Dedifferentiated amniotic fluid mesenchymal stem cell (primary cell): Measurements from ENCODE around the gene ALPG.
"Not testable (repeated sequence)": the region's sequence is repeated elsewhere in the genome, so short reads cannot be mapped to it uniquely, and the experiment has no call there.

Source experiments
- DNase-seq: peaks from one replicate; pipeline ENCODE4 v3.0.0-alpha.2; 2016; ENCODE audit errors: extremely low spot score

Gene ALPG

DNA sequence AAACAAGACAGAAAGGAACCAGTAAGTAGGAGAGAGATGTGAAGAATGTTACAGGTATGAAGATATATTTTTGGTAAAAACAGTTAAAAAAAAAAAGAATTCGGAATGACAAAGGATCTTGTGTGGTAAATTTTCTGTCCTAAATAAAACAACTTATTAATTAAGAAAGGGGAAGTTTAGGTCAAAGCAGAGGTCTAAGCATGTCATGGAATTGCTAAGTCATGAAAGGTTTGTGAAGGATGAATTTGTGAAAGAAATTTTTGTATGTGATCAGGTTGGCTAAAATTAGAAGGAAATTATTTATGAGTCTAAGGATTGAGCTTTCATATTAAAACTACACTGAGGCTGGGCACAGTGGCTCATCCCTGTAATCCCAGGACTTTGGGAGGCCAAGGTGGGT lies 11.1 kb upstream of the ALPG start:
- DNase-seq = no peak

DNA sequence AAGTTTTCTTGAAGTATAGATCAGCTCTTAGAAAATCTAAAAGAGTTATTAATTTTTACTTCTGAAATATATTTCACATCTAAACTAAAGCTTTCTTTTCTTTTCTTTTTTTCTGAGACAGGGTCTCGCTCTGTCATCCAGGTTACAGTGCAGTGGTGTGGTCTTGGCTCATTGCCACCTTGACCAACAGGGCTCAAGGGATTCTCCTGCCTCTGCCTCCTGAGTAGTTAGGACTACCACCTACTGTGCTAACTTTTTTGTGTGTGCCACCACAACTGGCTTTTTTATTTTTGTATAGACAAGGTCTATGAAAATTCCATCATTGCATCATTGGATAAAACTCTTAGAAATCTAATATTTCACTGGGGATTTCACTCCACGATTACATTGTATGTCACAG lies 10.0 kb upstream of the ALPG start:
- no peak for DNase-seq

DNA sequence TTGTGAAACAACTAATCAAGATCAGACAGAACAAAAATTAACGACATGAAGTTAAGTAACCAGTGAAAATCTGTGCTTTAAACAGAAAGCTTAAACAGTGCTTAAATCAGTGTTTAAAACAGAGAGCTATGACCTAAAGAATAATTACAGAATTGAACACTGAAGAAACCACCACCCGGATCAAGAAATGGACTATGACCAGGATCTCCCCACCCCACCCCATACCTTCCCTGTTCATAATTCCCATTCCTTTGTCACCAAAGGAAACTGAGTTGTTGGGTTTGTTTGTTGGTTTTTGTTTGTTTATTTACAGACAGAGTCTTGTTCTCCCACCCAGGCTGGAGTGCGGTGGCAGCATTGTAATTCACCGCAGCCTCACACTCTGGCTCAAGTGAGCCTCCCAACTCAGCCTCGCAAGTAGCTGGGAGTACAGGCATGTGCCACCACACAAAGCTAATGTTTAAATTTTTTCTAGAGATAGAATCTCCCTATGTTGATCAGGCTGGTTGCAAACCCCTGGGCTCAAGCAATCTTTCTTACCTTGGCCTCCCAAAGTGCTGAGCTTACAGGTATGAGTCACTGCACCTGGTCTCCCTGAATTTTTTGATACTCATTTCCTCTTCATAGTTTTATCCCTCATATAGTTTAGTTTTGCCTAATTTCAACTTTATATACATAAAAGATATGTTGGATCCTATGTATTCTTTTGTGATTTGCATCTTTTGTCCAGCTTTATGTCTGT lies 8.2 kb upstream of the ALPG start:
- no peak for DNase-seq

DNA sequence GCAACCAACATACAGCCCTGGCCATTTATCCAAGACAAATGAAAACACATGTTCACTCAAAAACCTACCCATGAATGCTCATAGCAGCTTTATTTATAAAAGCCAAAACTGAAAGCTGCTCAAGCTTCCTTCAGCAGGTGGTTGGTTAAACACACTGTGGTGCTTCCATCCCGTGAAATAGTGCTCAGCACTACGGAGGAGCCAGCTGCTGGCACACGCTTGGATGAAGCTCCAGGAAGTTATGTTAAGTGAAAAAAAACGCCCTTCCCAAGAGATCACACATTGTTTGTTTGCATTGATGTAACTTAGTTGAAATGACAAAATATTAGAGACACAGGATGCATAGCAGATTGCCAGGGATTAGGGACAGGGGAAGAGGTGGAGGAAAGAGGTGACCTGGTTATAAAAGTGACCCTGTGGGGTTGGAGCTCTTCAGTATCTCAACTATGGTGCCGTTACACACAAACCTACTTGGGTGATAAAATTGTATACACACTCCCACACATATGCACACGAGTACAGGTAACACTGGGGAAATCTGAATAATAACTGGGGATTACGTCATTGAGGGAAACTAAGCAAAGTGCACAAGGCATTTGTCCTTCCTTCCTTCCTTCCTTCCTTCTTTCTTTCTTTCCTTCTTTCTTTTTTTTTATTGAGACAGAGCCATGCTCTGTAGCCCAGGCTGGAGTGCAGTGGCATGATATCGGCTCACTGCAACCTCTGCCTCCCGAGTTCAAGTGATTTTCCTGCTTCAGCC lies 6.2 kb upstream of the ALPG start:
- no peak for DNase-seq

- no peak for DNase-seq
Measured at GRCh38 chr2:232402518-232402917, 4.1 kb upstream of the ALPG start.

DNA sequence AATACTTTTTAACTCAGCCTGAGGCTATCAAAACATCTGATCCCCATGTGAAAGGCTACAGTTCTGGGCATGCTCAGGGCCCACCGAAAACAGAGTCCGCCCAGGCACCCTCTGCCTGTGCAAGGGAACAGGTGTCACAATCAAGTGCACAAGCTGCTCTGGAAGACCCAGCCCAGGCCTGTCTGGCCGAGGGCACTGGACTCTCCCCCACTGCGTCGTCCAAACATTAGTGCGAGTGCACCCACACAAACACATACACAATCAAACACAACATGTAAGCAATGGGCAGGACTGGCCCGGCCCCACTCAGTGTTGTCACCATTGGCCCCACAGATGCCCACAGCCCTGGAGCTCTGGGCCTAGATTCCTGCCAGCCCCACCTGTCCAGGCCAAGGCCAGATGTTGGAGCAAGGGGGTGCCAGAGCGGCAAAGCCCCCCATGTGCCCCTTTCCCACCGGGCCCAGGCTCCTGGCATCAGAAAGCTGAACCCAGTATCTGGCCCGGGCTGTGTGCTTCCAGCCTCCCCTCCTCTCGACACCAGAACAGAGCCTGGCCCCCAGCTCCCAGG lies 617 bp upstream of the ALPG start:
- DNase-seq = no peak

- DNase-seq = not testable (repeated sequence)
Measured at GRCh38 chr2:232407428-232408150, 945 bp downstream of the ALPG start.

- DNase-seq = not testable (repeated sequence)
Measured at GRCh38 chr2:232408269-232408668, 1.6 kb downstream of the ALPG start.

GRCh38 chr2:232409617-232410016 lies 3.0 kb downstream of the ALPG start:
- DNase-seq = not testable (repeated sequence)

GRCh38 chr2:232410238-232410900 lies 3.7 kb downstream of the ALPG start:
- no peak for DNase-seq

- DNase-seq = no peak
Measured at GRCh38 chr2:232411901-232412629, 5.4 kb downstream of the ALPG start.

GRCh38 chr2:232412986-232413385 lies 6.3 kb downstream of the ALPG start:
- DNase-seq = no peak

- no peak for DNase-seq
Measured at GRCh38 chr2:232415138-232415690, 8.6 kb downstream of the ALPG start.

GRCh38 chr2:232415736-232416520 lies 9.3 kb downstream of the ALPG start:
- no peak for DNase-seq

DNA sequence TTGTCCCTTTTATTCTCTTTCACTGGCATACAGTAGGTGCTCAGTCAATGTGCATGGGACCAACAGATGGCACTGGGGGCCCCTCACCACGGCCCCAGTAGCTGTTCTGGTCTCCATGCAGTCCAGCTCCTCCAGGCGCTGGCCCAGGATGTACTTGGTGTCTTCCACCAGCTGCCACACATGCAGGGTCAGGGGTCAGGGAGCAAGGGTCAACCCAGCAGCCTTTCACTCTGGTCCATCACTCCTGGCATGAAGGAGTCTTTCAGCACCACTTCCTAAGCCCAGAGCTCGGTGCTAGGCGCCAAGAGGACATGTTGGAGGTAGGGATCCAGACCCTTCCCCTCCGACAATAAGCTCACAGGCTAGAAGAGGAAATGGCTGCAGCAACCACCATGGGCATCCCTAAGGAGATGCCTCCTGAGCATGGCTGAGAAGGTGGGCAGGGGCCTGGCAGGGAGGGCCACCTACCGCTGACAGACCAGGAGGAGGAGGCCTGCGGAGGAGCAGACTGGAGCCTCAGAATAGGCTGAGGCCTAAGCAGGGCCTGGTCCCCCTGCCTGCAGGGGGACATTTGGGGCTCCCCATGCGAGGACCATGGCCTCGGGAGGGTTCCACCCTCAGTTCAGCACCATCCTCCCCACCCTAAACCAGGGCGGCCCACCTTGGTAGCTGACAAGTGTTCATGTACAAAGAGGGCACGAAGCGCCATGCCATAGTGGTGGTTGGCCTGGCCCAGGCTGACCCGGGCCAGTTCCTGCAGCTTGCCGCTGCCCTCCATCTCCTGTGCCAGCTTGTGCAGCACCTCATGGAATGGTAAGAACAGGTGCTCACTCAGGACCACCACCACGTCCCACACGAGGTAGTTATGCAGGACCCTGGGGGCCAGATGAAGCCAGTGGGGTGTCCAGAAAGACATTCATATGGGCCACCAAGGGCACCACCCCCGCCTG lies 10.2 kb downstream of the ALPG start:
- no peak for DNase-seq

DNA sequence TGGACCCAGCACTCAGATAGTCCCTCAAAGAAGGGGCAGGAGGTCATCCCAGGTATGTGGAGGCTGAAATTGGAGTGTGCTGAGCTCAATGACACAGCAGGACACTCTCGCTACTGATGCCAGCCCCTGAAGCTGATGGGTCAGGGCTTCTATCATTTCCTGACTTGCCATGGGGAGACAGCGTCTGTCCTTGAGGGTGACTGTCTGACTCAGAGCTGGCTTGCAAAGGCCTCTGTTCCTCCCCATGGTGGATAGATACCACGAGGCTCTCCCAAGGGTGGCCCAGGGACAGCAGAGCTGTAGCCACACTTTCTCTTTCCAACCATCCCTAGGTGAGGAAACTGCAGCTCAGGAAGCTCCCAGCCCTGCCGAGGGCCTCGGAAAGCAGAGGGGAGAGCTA lies 10.8 kb downstream of the ALPG start:
- DNase-seq = no peak

GRCh38 chr2:232418056-232418455 lies 11.4 kb downstream of the ALPG start:
- no peak for DNase-seq

DNA sequence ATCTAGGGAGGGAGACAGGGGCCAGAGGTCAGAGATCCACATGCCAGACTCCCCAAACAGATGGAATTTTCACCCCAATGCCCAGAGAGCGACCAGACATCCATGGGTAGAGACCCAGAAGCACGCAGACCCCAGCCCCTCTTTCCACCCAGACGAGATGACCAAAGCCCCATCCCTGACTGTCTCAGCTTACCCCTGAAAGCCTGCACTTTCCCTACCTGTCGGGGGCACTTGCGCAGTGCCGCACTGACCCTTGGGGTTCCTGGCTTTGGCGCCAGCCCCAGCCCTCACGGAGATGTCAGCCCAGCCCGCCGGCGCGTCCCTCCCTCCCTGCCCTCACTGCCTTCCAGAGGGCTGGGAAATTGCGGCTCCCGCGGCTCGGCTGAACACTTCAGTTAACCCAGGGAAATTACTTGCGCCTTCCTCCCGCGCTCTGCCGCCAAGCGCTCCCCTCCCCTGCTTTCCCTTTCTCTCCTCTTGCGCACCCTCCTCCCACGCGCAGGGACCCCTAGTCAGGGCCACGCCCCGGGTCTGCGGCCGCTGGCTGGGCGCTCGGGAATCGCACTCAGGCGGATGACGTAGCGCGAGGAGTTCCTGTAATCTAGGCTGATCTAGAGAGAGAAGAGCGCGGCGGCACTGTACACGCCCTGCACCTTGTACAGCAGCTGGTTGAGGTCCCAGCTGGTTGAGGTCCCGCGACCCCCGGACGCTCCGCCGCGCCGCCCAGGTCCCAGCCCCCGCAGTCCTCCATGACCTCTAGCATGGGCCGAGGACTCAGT lies 12.0 kb downstream of the ALPG start:
- DNase-seq = no peak
